Osteoblast (primary cell): ENCODE results near the gene LIMK1. TPM values are rescaled to one million over a fixed set of nuclear protein-coding genes. Genes with fewer than 3 reads are reported as not detected.

Source experiments
- DNase-seq: peaks from one replicate; pipeline ENCODE4 v3.0.0; 2011; ENCODE audit warnings: low spot score, mixed read lengths; ENCODE audit not compliant: insufficient read length; ENCODE audit errors: missing footprints
- H2AFZ ChIP-seq: 2 replicates; pipeline ENCODE4 v1.6.0; 2011; ENCODE audit warnings: mild to moderate bottlenecking, low read length
- H3K27ac ChIP-seq: 2 replicates; pipeline ENCODE4 v1.5.1; 2011; ENCODE audit warnings: mild to moderate bottlenecking, low read depth, low read length, moderate library complexity
- H3K27me3 ChIP-seq: 2 replicates; pipeline ENCODE4 v1.6.0; 2012; ENCODE audit warnings: mild to moderate bottlenecking, control low read depth, inconsistent platforms, low read length, moderate library complexity; ENCODE audit not compliant: insufficient read depth
- H3K36me3 ChIP-seq: 2 replicates; pipeline ENCODE4 v1.5.1; 2011; ENCODE audit warnings: mild to moderate bottlenecking, low read length, control low read depth, moderate library complexity; ENCODE audit not compliant: insufficient read depth
- H3K4me1 ChIP-seq: 2 replicates; pipeline ENCODE4 v1.5.1; 2011; ENCODE audit warnings: mild to moderate bottlenecking, low read length, control low read depth, moderate library complexity; ENCODE audit not compliant: insufficient read depth
- H3K4me2 ChIP-seq: 2 replicates; pipeline ENCODE4 v1.6.0; 2011; ENCODE audit warnings: mild to moderate bottlenecking, low read length; ENCODE audit not compliant: insufficient read depth
- H3K4me3 ChIP-seq: fragments of 200-600 bp; sonication (generic); 3 replicates; pipeline ENCODE4 v1.5.1; 2012; ENCODE audit warnings: mild to moderate bottlenecking, low read length, inconsistent platforms; ENCODE audit not compliant: insufficient read depth
- H3K79me2 ChIP-seq: 2 replicates; pipeline ENCODE4 v1.6.0; 2012; ENCODE audit warnings: mild to moderate bottlenecking, low read length, control low read depth, inconsistent platforms; ENCODE audit not compliant: insufficient read depth
- H3K9me3 ChIP-seq: 2 replicates; pipeline ENCODE4 v1.5.1; 2011; ENCODE audit warnings: low read depth, low read length, control low read depth
- H4K20me1 ChIP-seq: 2 replicates; pipeline ENCODE4 v1.6.0; 2012; ENCODE audit warnings: mild to moderate bottlenecking, low read length, control low read depth; ENCODE audit not compliant: insufficient read depth
- total RNA-seq: library from RNA; depleted of rRNA; stranded (reverse); fragments of >200 nt; gene quantifications from 2 replicates; pipeline ENCODE4 v1.2.3, GENCODE V29; 2012
- TF ChIP-seq, protein P1 (sequence below): IDR thresholded peaks from 2 replicates; pipeline ENCODE4 v1.5.1; 2011; ENCODE audit warnings: mild to moderate bottlenecking, low read depth, low read length, moderate library complexity; ENCODE audit errors: extremely low read depth

LIMK1 gene
- total RNA-seq, 1 donor = 46.7 TPM

DNA sequence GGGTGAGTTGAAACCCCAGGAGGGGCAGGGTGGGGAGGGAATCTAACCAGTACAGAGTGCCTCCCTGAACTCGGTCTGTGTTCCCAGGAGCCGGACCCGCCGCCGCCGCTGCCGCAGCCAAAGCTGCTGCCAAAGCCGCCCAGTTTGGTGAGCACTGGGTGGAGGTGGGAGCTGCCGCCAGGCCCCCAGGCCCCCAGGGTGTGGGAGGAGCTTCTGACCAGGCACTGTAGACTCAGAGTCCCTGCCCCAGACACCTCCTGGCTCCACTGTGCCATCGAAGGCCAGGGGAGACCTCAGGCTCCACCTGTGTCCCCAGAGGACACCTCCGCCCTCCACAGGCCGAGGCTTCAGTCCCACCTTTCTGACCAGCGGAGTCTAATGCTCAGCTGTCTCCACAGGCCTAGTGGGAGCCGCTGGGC, 20.4 kb upstream of the LIMK1 start:
- Histone ChIP-seq H3K36me3 (no peaks in the 10 kb centered on the region), H3K9me3 (no peaks in the 10 kb centered on the region), H3K79me2 (no peaks in the 10 kb centered on the region), H3K4me2 (no peak overlapping the region), H2AFZ (no peak overlapping the region), H3K4me3 (no peak overlapping the region), H4K20me1 (no peaks in the 10 kb centered on the region), H3K27me3 (no peaks in the 10 kb centered on the region), H3K27ac (no peak overlapping the region), H3K4me1 (peaks cover 9% of the 10 kb centered on the region)
- TF ChIP-seq, protein P1, sequence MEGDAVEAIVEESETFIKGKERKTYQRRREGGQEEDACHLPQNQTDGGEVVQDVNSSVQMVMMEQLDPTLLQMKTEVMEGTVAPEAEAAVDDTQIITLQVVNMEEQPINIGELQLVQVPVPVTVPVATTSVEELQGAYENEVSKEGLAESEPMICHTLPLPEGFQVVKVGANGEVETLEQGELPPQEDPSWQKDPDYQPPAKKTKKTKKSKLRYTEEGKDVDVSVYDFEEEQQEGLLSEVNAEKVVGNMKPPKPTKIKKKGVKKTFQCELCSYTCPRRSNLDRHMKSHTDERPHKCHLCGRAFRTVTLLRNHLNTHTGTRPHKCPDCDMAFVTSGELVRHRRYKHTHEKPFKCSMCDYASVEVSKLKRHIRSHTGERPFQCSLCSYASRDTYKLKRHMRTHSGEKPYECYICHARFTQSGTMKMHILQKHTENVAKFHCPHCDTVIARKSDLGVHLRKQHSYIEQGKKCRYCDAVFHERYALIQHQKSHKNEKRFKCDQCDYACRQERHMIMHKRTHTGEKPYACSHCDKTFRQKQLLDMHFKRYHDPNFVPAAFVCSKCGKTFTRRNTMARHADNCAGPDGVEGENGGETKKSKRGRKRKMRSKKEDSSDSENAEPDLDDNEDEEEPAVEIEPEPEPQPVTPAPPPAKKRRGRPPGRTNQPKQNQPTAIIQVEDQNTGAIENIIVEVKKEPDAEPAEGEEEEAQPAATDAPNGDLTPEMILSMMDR = no peak
- DNase-seq = no peak

DNA sequence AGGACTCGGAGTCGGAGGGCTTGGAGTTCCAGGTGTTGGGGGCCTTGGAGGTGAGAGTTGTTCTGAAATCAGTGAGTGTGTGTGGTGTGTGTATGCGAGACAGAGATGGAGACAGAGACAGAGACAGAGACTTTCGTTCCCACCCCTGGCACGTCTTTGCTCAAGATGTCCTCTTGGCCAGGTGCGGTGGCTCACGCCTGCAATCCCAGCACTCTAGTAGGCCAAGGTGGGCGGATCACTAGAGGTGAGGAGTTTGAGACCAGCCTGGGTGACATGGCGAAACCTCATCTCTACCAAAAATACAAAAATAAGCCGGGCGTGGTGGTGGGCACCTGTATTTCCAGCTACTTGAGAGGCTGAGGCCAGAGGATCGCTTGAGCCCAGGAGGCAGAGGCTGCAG, 20.0 kb upstream of the LIMK1 start:
- H3K4me3 ChIP-seq = no peak overlapping the region
- TF ChIP-seq, protein P1 = no peak

DNA sequence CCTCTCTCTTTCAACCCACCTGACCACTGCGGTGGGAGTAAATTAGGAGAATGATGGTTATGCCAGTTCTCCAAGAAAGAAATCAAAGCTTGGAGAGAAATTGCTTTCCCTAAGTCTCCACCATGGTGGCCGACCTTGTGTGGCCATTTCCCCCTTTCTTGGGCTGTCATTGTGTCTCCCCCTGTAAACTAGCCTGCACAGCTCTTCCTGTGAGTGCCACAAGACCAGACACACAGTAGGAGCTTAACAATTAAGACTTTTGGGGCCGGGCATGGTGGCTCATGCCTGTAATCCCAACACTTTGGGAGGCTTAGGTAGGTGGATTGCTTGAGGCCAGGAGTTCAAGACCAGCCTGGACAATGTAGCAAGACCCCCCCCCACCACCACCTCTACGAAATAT, 18.9 kb upstream of the LIMK1 start:
- Histone ChIP-seq H3K36me3 (no peaks in the 10 kb centered on the region), H3K4me2 (no peak overlapping the region), H3K79me2 (no peaks in the 10 kb centered on the region), H3K4me3 (no peak overlapping the region), H2AFZ (no peak overlapping the region), H4K20me1 (no peaks in the 10 kb centered on the region), H3K27me3 (no peaks in the 10 kb centered on the region), H3K9me3 (no peaks in the 10 kb centered on the region), H3K4me1 (peaks cover 9% of the 10 kb centered on the region), H3K27ac (no peak overlapping the region)
- TF ChIP-seq, protein P1 = no peak
- DNase-seq = peak; percentile 68

More for the DNA sequence above, 20.0 kb upstream of the LIMK1 start:
- no peak overlapping the region for H3K4me2 ChIP-seq
- H3K9me3 ChIP-seq = no peaks in the 10 kb centered on the region
- no peaks in the 10 kb centered on the region for H3K27me3 ChIP-seq
- no peak overlapping the region for H2AFZ ChIP-seq
- H3K4me1 ChIP-seq = peaks cover 9% of the 10 kb centered on the region
- no peak overlapping the region for H3K27ac ChIP-seq
- H4K20me1 ChIP-seq = no peaks in the 10 kb centered on the region
- H3K36me3 ChIP-seq = no peaks in the 10 kb centered on the region
- H3K79me2 ChIP-seq = no peaks in the 10 kb centered on the region
- peak; percentile 27 for DNase-seq

DNA sequence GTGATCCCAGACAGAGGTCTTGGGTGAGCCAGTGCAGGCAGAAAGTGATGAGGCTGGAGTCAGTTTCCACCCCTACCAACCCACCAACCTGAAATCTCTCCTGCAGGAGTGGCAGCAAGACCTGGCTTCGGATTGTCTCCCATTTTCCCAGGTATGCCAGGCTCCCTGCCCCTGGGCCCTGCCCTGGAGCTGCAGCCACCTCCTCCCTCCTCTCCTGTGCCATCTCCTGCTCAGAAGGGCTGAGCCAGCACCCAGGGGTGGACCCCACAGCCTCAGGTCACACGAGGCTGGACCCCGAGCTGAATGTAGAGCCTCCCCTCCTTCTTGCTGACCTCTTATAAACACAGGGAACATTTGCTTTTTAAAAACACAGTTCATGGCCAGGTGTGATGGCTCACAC, 17.0 kb upstream of the LIMK1 start:
- Histone ChIP-seq H2AFZ (no peak overlapping the region), H3K27me3 (no peaks in the 10 kb centered on the region), H3K9me3 (no peaks in the 10 kb centered on the region), H4K20me1 (no peaks in the 10 kb centered on the region), H3K79me2 (no peaks in the 10 kb centered on the region), H3K36me3 (no peaks in the 10 kb centered on the region), H3K4me1 (peaks cover 7% of the 10 kb centered on the region), H3K4me2 (no peak overlapping the region), H3K27ac (no peak overlapping the region), H3K4me3 (no peak overlapping the region)
- TF ChIP-seq, protein P1 = no peak
- no peak for DNase-seq
